Hindlimb muscle (tissue), 1 donor: ENCODE data around the gene ARL14. TPM values are rescaled to one million over a fixed set of nuclear protein-coding genes. Genes with fewer than 3 reads are reported as not detected.

Experiments
- DNase-seq: peaks from one replicate; pipeline ENCODE4 v3.0.0-alpha.2; 2013
- polyA plus RNA-seq: library from polyadenylated mRNA; unstranded; fragments of 120-200 nt; gene quantifications from one replicate; pipeline ENCODE4 v1.2.1, GENCODE V29; 2013; ENCODE audit not compliant: insufficient read length

The ARL14 gene
- polyA plus RNA-seq = not detected

- no peak for DNase-seq
Observed at GRCh38 chr3:160676547-160677303, at the start of gene ARL14. TSS of gene ARL14 (plus strand) at chr3:160677160. CDS start at chr3:160677347, 187 bp downstream.

GRCh38 chr3:160629491-160629890, 47.5 kb upstream of the ARL14 start:
- DNase-seq = no peak

DNA sequence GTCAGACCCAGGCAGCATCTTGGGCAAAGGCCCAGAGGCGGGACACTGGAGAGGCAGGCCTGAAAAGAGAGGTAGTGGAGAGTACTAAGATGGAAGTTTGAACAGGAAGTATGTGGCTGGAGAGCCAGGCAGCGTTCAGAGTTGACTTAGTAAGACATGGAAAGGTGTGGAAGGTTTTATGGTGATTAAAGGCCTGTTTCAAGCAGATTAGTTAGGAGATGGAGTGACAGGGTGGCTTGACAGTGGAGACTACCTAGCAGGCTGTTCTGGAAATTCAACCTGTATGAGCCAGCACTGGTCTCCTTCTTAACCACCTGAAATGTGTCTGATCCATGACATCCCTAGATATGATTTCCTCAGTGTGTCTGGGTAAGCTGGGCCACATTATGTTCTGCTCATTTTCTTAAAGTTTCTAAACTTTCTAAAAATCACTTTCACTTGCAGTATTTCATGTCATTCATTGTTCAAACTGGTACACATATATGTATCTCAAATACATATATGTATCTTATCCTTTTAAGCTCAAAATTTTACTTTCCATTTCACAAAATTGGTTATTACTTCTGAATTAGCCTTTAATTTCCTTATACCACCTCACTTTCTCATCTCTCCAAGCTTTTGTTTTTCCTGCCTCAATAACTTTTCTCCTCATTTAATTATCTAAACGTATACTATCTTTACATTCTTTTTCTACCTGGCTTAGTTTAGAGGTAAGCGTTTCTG, 43.4 kb upstream of the ARL14 start:
- no peak for DNase-seq

DNA sequence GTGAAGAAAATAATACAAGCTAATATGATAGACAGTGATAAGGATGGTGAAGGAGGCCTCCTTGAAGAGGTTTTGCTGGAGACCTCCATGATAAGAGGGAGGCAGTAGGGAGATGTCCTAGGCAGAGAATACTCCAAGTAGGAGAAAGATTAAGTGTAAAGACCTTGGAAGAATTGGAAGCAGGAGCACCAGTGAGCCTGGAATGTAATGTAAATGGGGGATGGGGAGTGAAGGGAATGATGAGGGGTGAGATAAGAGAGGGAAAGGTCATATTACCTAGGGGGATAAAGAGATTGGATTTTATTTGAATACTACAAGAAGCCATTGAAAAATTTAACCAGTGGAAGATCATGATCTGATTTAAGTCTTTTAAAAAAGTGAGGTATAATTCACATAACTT, 41.7 kb upstream of the ARL14 start:
- DNase-seq = no peak

- no peak for DNase-seq
Observed at GRCh38 chr3:160637086-160637485, 39.9 kb upstream of the ARL14 start.

GRCh38 chr3:160638184-160638583, 38.8 kb upstream of the ARL14 start:
- no peak for DNase-seq

- DNase-seq = no peak
Observed at GRCh38 chr3:160641665-160642309, 35.2 kb upstream of the ARL14 start.

DNA sequence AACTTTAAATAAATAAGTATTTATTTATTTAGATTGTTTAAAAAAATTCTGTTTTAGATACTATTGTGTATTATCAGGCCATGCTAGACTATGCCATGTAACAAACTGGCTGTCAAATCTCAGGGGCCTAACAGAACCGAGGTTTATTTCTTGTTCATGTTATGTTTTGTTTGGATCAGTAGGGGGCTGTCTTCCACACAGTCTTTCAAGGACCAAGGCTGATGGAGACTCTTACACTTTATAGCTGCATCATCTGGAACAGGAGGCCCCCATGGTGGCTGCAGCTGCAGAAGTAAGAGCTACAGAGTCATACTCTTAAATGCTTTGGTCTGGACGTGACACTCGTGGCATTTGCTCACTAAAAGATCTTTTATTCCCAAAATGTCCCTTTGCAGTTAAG, 33.0 kb upstream of the ARL14 start:
- DNase-seq = no peak

GRCh38 chr3:160644491-160644890, 32.5 kb upstream of the ARL14 start:
- no peak for DNase-seq

GRCh38 chr3:160648701-160649100, 28.3 kb upstream of the ARL14 start:
- no peak for DNase-seq

DNA sequence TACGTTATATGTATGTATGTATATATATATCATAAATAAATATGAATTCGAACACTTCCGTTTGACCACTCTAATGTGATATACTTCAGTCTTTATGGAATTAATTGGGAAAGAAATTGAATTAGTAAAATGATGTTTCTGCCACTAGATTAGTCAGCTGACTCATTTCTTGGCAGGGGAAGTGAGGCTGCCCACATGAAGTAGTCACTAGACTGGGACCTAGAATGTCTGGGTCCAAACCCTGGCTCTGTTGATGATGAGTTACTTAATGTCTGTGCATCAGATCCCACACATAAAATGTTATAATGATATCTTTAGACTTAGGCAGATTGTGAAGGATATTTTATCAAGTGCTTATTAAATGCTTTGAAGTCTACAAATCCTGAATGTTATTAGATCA, 27.4 kb upstream of the ARL14 start:
- no peak for DNase-seq

- no peak for DNase-seq
Observed at GRCh38 chr3:160653512-160653911, 23.4 kb upstream of the ARL14 start.

- DNase-seq = no peak
Observed at GRCh38 chr3:160660902-160661301, 16.1 kb upstream of the ARL14 start.

GRCh38 chr3:160661660-160662059, 15.3 kb upstream of the ARL14 start:
- DNase-seq = no peak

GRCh38 chr3:160665231-160665630, 11.7 kb upstream of the ARL14 start:
- no peak for DNase-seq

DNA sequence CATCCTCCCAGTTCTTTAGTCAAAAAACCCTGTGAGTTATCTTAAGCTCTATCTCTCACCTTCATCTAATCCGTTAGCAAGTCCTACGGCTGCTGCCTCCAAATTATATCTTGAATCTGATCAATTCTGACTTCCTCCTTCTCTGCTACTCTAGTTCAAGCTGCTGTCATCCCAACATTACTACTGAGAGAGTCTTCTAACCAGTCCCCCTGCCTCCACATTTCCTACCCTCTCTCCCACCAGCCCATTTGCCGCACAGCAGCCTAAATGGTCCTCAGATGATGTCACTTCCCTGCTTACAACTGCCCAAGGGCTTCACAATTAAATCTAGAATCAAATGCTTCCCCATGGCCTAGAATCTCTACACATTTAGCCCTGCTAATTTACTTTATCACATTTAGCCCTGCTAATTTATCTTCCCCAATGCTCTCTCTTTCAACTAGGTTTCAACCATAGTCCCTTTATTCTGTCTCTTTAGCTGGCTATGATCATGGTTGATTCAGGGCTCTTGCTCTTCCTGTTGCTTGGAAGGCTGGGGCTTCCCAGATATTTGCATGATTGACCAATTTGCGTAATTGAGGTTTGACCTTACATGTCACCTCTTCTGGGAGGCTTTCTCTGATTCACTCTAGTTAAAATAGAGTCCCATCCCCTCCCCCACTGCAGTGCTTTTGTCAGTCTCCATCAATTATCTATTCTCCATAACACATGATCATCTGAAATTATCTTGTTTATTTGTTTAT, 11.0 kb upstream of the ARL14 start:
- no peak for DNase-seq

- no peak for DNase-seq
Observed at GRCh38 chr3:160667452-160667851, 9.5 kb upstream of the ARL14 start.

DNA sequence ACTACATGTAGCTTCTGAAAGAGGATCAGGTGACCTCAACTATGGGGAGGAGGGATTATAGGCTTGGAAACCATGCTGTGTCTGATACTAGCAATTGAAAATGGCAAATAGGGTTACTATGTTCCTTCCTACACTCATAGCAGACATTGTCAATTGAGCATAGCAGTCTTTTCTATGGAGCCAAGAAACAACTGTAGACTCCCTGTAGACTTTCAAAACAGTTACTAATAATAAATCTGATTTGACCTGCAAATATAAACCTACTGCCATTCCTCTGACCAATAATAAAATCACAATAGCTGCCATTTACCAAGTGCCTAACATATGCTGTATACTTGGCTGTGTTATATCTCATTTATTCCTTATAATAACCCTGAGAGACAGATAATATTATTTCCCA, 8.5 kb upstream of the ARL14 start:
- DNase-seq = no peak

- no peak for DNase-seq
Observed at GRCh38 chr3:160671231-160671630, 5.7 kb upstream of the ARL14 start.

DNA sequence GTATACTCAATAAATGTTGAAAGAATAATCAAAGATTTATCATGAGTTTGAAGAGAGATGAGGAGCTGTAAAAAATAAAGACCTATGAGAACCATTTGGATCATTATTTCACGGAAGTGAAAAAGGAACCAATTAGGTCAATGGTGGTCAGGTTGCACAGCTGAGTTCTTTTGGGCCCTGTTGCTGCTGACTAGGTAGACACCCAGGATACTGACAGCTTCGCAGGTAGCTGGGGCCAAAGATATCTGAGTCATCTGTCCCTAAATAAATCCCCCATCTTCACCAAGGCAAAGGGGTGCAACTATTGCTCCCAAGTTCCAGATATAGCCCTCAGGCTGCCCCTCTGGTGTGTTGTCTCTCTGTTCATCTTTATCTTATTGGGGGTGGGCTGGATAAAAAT, 5.0 kb upstream of the ARL14 start:
- DNase-seq = no peak

DNA sequence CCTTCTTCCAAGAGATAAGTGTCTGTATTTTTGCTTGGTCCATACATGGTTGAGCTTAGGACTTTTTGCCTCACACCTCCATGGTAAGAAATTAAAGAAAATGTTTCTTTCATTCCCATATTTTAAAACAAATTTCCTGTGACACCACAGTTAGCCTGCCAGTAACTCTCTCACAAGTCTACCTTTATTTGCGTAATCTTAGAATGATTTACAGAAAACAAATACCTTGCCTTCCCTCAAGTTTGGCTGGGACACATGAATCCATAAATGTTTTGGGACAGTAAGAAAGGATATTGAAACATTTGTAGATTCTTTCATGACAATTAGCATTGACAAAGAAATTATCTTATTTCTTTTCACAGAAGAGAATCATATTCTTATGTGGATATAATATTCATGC, 3.8 kb upstream of the ARL14 start:
- no peak for DNase-seq

DNA sequence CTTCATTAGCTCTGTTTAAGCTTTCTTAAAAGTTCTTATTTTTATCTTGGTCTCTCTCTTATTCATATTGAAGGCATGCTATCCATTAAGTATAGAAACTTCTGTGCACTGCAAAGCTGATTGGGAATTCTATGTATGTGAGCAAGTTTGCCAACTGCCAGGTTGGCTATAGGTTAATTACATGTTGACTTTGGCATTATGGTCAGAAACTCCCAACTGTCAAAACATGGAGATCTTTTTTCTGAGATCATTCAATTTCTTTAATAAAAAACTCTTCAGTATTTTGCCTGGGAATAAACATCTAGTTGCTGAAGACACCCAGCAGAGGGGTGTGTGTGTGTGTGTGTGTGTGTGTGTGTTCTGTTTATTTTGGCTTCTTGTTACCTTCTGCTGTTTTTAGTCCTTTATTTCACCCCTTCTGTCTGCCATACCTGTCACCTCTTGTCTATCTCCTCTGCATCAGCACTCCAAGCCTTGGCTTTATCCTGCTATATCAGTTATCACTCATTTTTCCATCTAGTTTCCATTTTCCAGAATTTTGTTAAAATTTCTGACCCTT, 1.3 kb upstream of the ARL14 start:
- no peak for DNase-seq

GRCh38 chr3:160677459-160677881, 510 bp downstream of the ARL14 start:
- no peak for DNase-seq
